SU-DHL-6 (cell line): ENCODE data around the gene DDAH2.

ENCODE experiments used
- CTCF ChIP-seq: fragments of 200-600 bp; sonication (generic); IDR thresholded peaks from one replicate; pipeline ENCODE4 v1.5.1; 2017; ENCODE audit warnings: antibody characterized with exemption, mild to moderate bottlenecking, low read length, moderate library complexity; ENCODE audit not compliant: insufficient read depth, poor library complexity, severe bottlenecking
- EZH2phosphoT487 ChIP-seq: fragments of 200-600 bp; sonication (generic), shearing (Covaris generic); conservative IDR thresholded peaks from 2 replicates; pipeline ENCODE4 v1.6.1; 2018; ENCODE audit warnings: mild to moderate bottlenecking, antibody characterized with exemption, low read length, moderate library complexity, mixed read lengths

GRCh38 chr6:31736021-31736767, 7.1 kb upstream of the DDAH2 start, which contains the start of gene CLIC1:
- TF ChIP-seq CTCF = no peak
- TF ChIP-seq EZH2phosphoT487 = no peak
